NCI-H226 (cell line): ENCODE measurements around the gene CENPA.
"Not testable (repeated sequence)": the region's sequence is repeated elsewhere in the genome, so short reads cannot be mapped to it uniquely, and the experiment has no call there.

Experiments used
- DNase-seq: peaks from one replicate; pipeline ENCODE4 v3.0.0-alpha.2; 2015

The CENPA gene

GRCh38 chr2:26785431-26786206 lies at the start of gene CENPA:
Gene CENPA (plus strand): TSS chr2:26786056. CDS start chr2:26786197, 141 bp downstream.
- DNase-seq = peak; percentile 99

- no peak for DNase-seq
Observed at GRCh38 chr2:26737221-26737620, 48.6 kb upstream of the CENPA start.

GRCh38 chr2:26738481-26738880 lies 47.4 kb upstream of the CENPA start:
- no peak for DNase-seq

- no peak for DNase-seq
Observed at GRCh38 chr2:26739514-26739913, 46.3 kb upstream of the CENPA start.

GRCh38 chr2:26740346-26740745 lies 45.5 kb upstream of the CENPA start:
- DNase-seq = no peak

GRCh38 chr2:26740890-26741302 lies 45.0 kb upstream of the CENPA start:
- DNase-seq = no peak

- no peak for DNase-seq
Observed at GRCh38 chr2:26742048-26742770, 43.6 kb upstream of the CENPA start.

GRCh38 chr2:26743852-26744251 lies 42.0 kb upstream of the CENPA start:
- DNase-seq = no peak

- no peak for DNase-seq
Observed at GRCh38 chr2:26744953-26745352, 40.9 kb upstream of the CENPA start.

- DNase-seq = peak; percentile 45
Observed at GRCh38 chr2:26745609-26746327, 40.1 kb upstream of the CENPA start.

GRCh38 chr2:26746934-26747333 lies 38.9 kb upstream of the CENPA start:
- DNase-seq = no peak

GRCh38 chr2:26749787-26750420 lies 36.0 kb upstream of the CENPA start:
- DNase-seq = not testable (repeated sequence)

GRCh38 chr2:26750467-26750866 lies 35.4 kb upstream of the CENPA start:
- DNase-seq = not testable (repeated sequence)

GRCh38 chr2:26752656-26753055 lies 33.2 kb upstream of the CENPA start:
- no peak for DNase-seq

GRCh38 chr2:26754539-26754938 lies 31.3 kb upstream of the CENPA start:
- DNase-seq = no peak

GRCh38 chr2:26754972-26755670 lies 30.7 kb upstream of the CENPA start:
- DNase-seq = no peak

- DNase-seq = no peak
Observed at GRCh38 chr2:26756337-26756736, 29.5 kb upstream of the CENPA start.

- DNase-seq = peak; percentile 95
Observed at GRCh38 chr2:26757873-26758789, 27.7 kb upstream of the CENPA start.

GRCh38 chr2:26758790-26759321 lies 27.0 kb upstream of the CENPA start:
- DNase-seq = no peak

- no peak for DNase-seq
Observed at GRCh38 chr2:26759845-26760244, 26.0 kb upstream of the CENPA start.

GRCh38 chr2:26760991-26761390 lies 24.9 kb upstream of the CENPA start:
- DNase-seq = not testable (repeated sequence)
